Endometrium (tissue), 2 donors: ENCODE results near the gene FAM76A.
"Not testable (repeated sequence)": the region's sequence is repeated elsewhere in the genome, so short reads cannot be mapped to it uniquely, and the experiment has no call there.

ENCODE experiments used
- FAIRE-seq: peaks from 2 replicates; lab custom pipeline; 2012; peaks lifted over from hg19 to GRCh38; lab: Jason Lieb, UNC
- donor health status: control.
- donor health status: control.

The FAM76A gene

GRCh38 chr1:27725374-27726172 lies at the start of gene FAM76A:
Gene FAM76A, plus strand, starts transcription at chr1:27725961. Its CDS starts 120 bp downstream, at chr1:27726081.
- FAIRE-seq: peak; percentile 96

- FAIRE-seq: no peak
Measured at GRCh38 chr1:27676410-27676809, 49.4 kb upstream of the FAM76A start.

GRCh38 chr1:27678747-27679146 lies 47.0 kb upstream of the FAM76A start:
- FAIRE-seq: no peak

- not testable (repeated sequence) for FAIRE-seq
Measured at GRCh38 chr1:27680225-27680791, 45.5 kb upstream of the FAM76A start.

- not testable (repeated sequence) for FAIRE-seq
Measured at GRCh38 chr1:27681580-27681979, 44.2 kb upstream of the FAM76A start.

GRCh38 chr1:27682351-27682944 lies 43.3 kb upstream of the FAM76A start:
- FAIRE-seq: no peak

- no peak for FAIRE-seq
Measured at GRCh38 chr1:27684176-27684575, 41.6 kb upstream of the FAM76A start.

- no peak for FAIRE-seq
Measured at GRCh38 chr1:27686223-27686990, 39.4 kb upstream of the FAM76A start.

GRCh38 chr1:27687906-27688305 lies 37.9 kb upstream of the FAM76A start:
- no peak for FAIRE-seq

GRCh38 chr1:27689423-27690173 lies 36.2 kb upstream of the FAM76A start:
- peak; percentile 86 for FAIRE-seq

GRCh38 chr1:27690183-27690582 lies 35.6 kb upstream of the FAM76A start:
- FAIRE-seq: no peak

- not testable (repeated sequence) for FAIRE-seq
Measured at GRCh38 chr1:27696835-27697234, 28.9 kb upstream of the FAM76A start.

GRCh38 chr1:27704958-27705357 lies 20.8 kb upstream of the FAM76A start:
- no peak for FAIRE-seq

GRCh38 chr1:27705545-27705944 lies 20.2 kb upstream of the FAM76A start:
- FAIRE-seq: no peak

- no peak for FAIRE-seq
Measured at GRCh38 chr1:27710574-27710973, 15.2 kb upstream of the FAM76A start.

- no peak for FAIRE-seq
Measured at GRCh38 chr1:27713139-27713725, 12.5 kb upstream of the FAM76A start.

GRCh38 chr1:27713869-27714513 lies 11.8 kb upstream of the FAM76A start:
- FAIRE-seq: no peak

GRCh38 chr1:27716262-27716895 lies 9.4 kb upstream of the FAM76A start:
- FAIRE-seq: no peak

- no peak for FAIRE-seq
Measured at GRCh38 chr1:27719286-27720251, 6.2 kb upstream of the FAM76A start.
